HG02884 (cell line): ENCODE measurements around the gene TFCP2.

Experiments
- ATAC-seq: cut with Tn5 transposase; IDR thresholded peaks from one replicate; pipeline ENCODE4 v1.9.1; 2021; ENCODE audit warnings: mild to moderate bottlenecking, moderate library complexity; ENCODE audit not compliant: unreplicated experiment

Gene TFCP2

GRCh38 chr12:51160814-51161459 is 12.0 kb downstream of the TFCP2 start:
- no peak for ATAC-seq

DNA sequence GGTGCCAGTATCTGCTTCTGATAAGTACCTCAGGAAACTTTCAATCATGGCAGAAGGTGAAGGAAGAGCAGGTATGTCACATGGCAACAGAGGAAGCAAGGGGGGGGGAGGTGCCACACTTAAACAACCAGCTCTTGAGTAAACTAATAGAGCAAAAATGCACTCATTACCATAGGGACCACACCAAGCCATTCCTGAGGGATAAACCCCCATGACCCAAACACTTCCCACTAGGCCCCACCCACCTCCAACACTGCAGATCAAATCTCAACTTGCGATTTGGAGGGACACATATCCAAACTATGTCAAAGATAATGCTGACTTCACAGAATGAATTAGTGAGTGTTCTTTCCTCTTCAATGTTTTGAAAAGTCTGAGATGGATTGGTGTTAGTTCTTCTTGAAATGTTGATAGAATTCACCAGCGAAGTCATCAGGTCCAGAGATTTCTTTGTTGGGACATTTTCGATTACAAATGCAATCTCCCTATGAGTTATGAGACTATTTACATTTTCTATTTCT is 16.6 kb downstream of the TFCP2 start:
- no peak for ATAC-seq

- ATAC-seq, result no peak
These were observed 20.0 kb downstream of the TFCP2 start for GRCh38 chr12:51152953-51153352.

- no peak for ATAC-seq
These were observed 22.2 kb downstream of the TFCP2 start for GRCh38 chr12:51150777-51151176.

DNA sequence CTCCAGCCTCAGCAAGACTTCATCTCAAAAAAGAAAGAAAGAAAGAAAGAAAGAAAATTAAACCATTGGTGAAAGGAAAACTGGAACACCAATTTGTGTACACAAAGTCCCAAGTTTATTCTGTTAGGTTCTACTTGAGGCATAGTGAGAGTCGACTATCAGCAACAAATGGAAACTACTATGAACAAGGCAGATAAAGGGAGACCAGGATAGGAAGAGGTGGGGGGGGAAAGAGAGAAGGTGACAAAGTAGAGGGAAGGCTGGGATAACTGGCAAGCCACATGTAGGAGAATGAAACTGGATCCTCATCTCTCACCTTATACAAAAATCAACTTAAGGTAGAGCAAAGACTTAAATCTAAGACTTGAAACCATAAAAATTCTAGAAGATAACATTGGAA is 25.6 kb downstream of the TFCP2 start:
- no peak for ATAC-seq

DNA sequence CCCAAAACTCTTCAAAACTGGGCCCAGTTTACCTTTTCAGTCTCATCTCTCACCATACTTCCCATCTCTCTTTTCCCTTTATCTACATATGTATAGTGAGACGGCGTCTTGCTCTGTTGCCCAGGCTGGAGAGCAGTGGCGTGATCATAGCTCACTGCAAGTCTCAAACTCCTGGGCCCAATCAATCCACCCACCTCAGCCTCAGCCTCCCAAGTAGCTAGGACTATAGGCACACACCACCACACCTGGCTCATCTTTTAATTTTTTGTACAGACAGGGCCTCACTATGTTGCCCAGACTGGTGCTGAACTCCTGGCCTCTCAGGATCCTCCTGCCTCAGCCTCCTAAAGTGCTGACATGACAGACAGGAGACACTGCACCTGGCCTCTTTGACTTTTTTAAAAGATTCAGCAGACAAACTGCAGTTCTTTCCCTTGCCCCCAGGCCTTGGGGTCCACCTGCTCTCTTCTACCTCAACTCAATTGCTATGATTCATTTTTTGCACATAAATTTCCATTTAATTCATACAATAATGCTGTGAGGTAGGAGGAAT is 33.6 kb downstream of the TFCP2 start:
- no peak for ATAC-seq

DNA sequence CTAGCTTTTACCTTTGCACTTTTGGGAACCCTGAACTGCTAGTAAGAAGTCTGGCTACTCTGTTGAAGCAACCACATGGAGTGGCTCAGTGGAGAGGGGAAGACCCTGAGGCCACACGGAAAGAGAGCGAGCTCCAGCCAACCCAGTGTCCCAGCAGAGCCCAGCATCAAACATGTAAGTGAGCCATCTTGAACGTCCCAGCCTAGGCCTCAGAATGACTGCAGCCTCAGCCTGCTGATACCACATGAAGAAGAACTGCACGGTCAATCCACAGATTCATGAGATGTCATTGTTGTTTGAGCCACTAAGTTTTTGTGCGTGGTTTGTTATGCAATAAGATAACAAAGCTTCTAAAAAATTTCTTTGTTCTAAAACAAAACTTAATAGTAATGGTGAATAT is 40.2 kb downstream of the TFCP2 start:
- no peak for ATAC-seq

- no peak for ATAC-seq
These were observed 41.0 kb downstream of the TFCP2 start for GRCh38 chr12:51131745-51132521.

GRCh38 chr12:51128919-51129318 is 44.0 kb downstream of the TFCP2 start:
- no peak for ATAC-seq

GRCh38 chr12:51127050-51127729 is 45.7 kb downstream of the TFCP2 start:
- no peak for ATAC-seq

DNA sequence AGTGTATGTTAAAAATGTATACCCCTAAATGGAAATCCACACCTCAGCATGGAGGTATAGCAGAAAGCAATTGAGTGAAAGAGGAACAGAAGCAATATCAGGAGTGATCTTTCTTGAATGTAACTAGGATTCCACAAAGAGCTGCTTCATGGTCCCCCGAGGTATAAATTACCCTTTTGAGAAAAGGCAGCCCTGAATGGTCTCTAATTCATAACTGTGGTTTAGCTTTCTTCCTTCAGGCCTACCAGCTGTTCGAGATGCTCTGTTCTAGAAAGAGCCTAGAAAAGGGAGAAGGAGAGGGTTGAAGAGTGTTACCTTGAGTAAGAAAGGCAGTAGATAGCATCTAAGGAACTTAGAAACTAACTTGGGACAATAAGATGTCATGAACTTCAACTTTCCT is 46.6 kb downstream of the TFCP2 start:
- ATAC-seq, result no peak

DNA sequence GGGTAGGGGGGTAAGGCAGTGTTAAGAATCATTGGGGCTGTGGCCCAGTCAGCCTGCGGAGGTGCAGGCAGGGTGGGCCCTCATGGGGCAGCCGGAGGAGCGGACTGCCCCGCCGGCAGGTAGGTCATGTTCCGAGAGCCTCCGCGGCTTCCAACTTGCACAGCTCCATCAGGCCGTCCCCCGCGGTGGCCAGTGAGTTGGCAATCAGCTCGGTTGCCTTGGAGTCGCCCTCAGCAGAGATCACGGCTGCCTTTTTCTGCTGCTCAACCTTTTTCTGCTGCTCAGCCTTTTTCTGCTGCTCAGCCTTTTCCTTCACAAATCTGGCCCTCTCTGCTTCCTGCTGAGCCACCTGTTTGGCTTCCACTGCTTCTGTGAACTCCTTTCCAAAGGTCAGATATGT is 48.4 kb downstream of the TFCP2 start:
- ATAC-seq, result no peak

DNA sequence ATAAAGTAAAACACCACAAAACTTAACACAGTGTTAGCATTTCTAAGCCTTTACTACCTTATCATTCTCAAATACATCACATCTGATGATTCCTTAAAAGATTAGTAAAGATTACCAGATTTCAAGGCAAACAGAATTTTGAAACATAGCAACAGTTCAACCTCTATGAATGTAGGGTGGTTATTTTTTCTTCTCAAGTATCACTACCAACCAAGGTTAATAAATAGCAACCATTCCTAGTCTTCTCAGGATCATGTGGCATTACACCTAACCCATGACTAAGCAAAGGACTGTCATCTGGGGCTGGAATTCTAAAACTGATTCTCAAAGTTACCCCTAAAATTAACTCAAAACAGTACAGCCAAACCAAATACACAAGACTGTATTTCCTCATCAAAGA is 50.1 kb downstream of the TFCP2 start:
- ATAC-seq, result no peak

- no peak for ATAC-seq
These were observed 54.2 kb downstream of the TFCP2 start for GRCh38 chr12:51118706-51119105.

- no peak for ATAC-seq
These were observed 57.4 kb downstream of the TFCP2 start for GRCh38 chr12:51115533-51115932.

DNA sequence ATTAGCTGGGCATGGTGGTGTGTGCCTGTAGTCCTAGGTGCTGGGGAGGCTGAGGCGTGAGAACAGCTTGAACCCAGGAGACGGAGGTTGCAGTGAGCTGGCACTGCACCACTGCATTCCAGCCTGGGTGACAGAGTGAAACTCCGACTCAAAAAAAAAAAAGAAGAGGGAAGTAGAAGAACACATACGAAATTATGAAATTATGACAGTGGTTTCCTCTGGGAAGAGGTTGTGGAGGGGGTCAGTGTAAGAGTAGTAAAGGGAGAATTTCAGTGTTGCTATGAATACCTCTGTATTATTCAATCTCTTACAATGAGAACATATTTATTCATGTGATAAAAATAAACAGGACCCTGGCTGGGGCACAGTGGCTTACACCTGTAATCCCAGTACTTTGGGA is 64.8 kb downstream of the TFCP2 start:
- ATAC-seq, result no peak

GRCh38 chr12:51103977-51104376 is 69.0 kb downstream of the TFCP2 start:
- ATAC-seq, result no peak

DNA sequence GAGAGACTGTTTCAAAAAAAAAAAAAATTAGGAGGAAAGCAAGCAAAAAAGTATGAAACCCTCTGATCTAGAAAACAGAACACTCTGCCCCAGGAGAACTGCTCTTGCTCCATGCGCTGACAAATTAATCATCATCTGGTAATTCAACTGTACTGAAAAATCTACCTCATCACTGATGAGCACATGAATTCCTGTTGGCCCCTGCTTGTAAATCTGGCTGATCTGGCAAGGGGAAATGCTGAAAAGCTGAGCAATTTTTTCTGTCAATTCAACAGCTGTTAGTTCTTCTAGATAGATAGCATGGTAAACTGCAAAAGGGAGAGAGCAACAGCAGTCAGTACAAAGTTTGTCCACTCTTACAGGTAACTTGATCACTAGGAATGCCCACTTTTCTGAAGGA is 74.3 kb downstream of the TFCP2 start:
- ATAC-seq, result no peak

DNA sequence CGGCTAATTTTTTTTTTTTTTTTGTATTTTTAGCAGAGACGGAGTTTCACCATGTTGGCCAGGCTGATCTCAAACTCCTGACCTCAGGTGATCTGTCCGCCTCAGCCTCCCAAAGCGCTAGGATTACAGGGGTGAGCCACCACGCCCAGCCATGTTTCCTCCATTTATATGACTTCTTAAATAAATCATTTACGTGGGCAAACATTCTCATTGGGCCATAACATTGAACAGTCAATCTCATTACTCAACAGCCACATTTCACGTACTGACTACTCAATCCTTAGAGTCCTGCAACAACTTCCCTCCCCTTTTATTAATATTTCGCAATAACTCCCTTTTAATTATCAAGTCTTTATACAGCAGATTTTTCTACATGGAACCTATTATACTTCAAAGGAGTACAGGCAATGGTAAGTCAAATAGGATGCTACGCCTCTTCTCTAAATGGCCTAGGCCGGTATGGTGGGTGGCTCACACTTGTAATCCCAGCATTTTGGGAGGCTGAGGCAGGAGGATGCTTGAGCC is 82.2 kb downstream of the TFCP2 start:
- no peak for ATAC-seq

DNA sequence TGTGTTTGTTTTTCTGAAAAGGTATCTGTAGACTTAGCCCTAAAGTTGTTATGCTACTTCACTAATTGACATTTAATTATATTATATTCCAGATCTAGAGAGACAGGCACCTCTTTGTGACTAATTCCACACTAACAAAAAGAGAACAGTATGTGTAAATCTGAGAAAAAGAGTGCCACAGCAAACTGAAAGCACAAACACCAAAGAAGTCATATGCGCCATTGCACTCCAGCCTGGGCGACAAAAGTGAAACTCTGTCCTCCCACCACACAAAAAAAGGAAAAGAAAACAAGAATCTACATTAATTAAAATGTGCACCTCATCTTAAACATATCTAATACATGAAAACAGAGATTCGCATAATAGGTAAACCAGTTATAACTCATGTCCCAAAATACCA is 85.1 kb downstream of the TFCP2 start:
- ATAC-seq, result no peak

DNA sequence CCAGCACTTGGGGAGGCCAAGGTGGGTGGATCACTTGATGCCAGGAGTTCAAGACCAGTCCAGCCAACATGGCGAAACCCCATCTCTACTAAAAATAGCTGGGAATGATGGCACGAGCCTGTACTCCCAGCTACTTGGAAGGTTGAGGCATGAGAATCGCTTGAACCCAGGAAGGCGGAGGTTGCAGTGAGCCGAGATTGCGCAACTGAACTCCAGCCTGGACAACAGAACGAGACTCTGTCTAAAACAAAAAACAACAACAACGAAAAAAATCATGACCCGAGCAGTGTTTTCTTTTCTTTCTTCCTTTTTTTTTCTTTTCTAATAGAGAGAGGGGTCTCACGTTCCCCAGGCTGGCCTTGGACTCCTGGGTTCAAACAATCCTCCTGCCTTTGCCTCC is 86.0 kb downstream of the TFCP2 start:
- no peak for ATAC-seq
